Stimulated activated effector memory CD8-positive, alpha-beta T cell treated with anti-CD3 and anti-CD28 coated beads, Interleukin-12 subunit alpha, Interleukin-12 subunit beta, amount 100 ng/mL, for 72 hours (primary cell): ENCODE data around the gene FRMPD1.
A peak's percentile ranks its signal among the peaks of the same experiment; 100 is the strongest.
"Not testable (repeated sequence)": the region's sequence is repeated elsewhere in the genome, so short reads cannot be mapped to it uniquely, and the experiment has no call there.

Source experiments
- ATAC-seq: fragments of 150-1000 bp; cut with Tn5 transposase; 2 replicates; pipeline ENCODE4 v1.10.0; 2021
- DNase-seq, 2 donors: peaks; one replicate each; pipeline ENCODE4 v3.0.0; 2021 to 2022; ENCODE audit warnings: low spot score in 2 of 2
- H3K27ac Mint-ChIP-seq: one replicate; pipeline ENCODE4 v1.8.0; 2022; ENCODE audit warnings: mild to moderate bottlenecking, mixed read lengths
- H3K36me3 Mint-ChIP-seq: one replicate; pipeline ENCODE4 v1.8.0; 2022; ENCODE audit warnings: mild to moderate bottlenecking, mixed read lengths
- H3K4me1 Mint-ChIP-seq: one replicate; pipeline ENCODE4 v1.8.0; 2022; ENCODE audit warnings: mixed read lengths
- H3K4me3 Mint-ChIP-seq: one replicate; pipeline ENCODE4 v1.8.0; 2022; ENCODE audit warnings: mild to moderate bottlenecking, mixed read lengths
- H3K9me3 Mint-ChIP-seq: one replicate; pipeline ENCODE4 v1.8.0; 2022; ENCODE audit warnings: mixed read lengths

The FRMPD1 gene

DNA sequence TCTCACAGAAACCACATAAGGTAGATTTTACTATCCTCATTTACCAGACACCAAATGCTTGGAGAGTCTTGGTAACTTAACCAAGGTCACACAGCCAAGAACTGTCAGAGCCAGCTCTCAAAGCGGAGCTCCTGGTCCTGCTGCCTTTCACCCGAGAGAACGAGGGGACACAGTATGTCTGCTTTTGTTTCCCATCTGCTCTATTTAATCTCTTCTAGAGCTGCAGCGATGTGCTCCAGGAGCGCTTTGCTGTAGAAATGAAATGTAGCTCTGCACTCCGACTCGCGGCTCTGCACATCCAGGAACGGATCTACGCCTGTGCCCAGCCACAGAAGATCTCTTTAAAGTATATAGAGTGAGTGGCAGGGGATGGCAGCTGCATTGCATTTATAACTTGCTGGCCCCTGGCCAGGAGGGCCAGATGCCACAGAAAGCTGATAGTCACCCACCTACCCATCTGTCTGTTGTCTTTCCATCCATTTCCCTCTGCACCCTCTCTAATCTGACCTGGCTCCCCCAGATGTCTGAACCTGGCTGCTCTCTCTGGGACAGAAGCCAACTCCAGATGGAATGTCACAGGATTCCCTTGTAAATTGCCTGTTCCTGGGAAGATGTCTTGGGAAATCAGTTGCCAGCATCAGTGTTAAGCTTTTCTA is 81.5 kb downstream of the FRMPD1 start:
- H3K36me3 Mint-ChIP-seq: no peaks in the 10 kb centered on the region
- no peak overlapping the region for H3K27ac Mint-ChIP-seq
- DNase-seq (no peak), ATAC-seq (no peak)
- H3K4me1 Mint-ChIP-seq: no peaks in the 10 kb centered on the region
- H3K9me3 Mint-ChIP-seq: no peaks in the 10 kb centered on the region
- H3K4me3 Mint-ChIP-seq: no peak overlapping the region

DNA sequence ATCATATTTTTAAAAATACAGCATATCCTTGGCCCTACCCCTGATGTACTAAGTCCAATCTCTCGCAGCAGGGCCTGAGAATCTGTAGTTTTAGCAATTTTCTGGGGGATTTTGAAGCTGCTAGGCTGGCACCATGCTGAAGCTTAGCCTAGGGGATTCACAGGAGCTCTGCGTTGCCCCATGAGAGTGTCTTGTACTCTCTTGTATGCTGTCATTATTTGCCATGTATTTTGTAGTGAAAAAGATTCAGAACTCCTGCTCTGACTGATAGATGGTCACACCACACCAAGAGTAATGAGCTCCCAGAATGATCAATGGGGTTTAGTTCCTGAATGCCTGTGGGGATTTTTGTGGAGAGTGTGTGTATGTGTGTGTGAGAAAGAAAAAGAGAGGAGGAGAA is 82.2 kb downstream of the FRMPD1 start:
- Mint-ChIP-seq H3K4me3 (no peak overlapping the region), H3K27ac (no peak overlapping the region)

DNA sequence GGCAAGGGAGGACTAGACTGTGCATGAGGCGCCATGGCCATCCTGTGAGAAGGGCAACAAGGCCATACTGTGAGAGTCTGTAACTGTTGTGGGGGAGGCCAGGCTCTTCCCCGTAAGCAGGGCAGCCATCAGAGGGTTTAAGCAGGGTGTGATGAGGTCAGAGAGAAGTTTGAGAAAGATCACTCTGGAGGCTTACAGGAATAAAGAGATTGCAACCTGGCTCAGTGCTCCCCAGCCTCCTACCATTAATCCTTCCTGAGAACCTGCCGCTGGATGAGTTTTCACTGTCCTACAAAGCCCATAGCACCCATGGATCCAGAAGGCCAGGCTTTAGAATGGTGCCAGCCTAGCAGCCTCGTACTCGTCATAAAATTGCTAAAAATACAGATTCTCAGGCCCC is 88.5 kb downstream of the FRMPD1 start:
- no peak for ATAC-seq

More for the DNA sequence above, 82.2 kb downstream of the FRMPD1 start:
- H3K9me3 Mint-ChIP-seq: no peaks in the 10 kb centered on the region
- no peaks in the 10 kb centered on the region for H3K4me1 Mint-ChIP-seq
- DNase-seq (no peak), ATAC-seq (no peak)
- no peaks in the 10 kb centered on the region for H3K36me3 Mint-ChIP-seq

DNA sequence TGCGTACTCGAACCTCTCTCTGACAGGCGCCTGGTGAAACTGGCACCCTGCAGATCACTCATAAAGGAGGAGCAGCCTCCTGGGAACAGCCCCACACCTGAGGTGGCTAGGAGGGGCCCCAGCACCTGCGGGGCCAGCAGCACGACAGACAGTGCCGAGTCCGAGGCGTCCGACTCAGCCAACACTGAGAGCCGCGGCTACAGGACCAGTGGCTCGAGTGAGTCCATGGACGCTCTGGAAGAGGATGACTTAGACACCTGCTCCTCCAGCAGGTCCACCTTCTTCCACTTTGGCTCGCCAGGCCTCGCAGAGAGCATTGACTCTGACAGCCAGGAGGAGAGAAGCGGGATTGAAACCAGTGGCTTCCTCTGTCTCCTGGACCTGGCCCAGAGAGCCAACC is 89.4 kb downstream of the FRMPD1 start:
- H3K4me1 Mint-ChIP-seq: no peaks in the 10 kb centered on the region
- no peak overlapping the region for H3K27ac Mint-ChIP-seq
- H3K4me3 Mint-ChIP-seq: no peak overlapping the region
- DNase-seq (no peak), ATAC-seq (no peak)
- no peaks in the 10 kb centered on the region for H3K36me3 Mint-ChIP-seq
- H3K9me3 Mint-ChIP-seq: no peaks in the 10 kb centered on the region

More for the DNA sequence above, 88.5 kb downstream of the FRMPD1 start:
- H3K4me3 Mint-ChIP-seq: no peak overlapping the region
- H3K27ac Mint-ChIP-seq: no peak overlapping the region
- H3K9me3 Mint-ChIP-seq: no peaks in the 10 kb centered on the region
- no peak for DNase-seq
- no peaks in the 10 kb centered on the region for H3K4me1 Mint-ChIP-seq
- H3K36me3 Mint-ChIP-seq: no peaks in the 10 kb centered on the region

DNA sequence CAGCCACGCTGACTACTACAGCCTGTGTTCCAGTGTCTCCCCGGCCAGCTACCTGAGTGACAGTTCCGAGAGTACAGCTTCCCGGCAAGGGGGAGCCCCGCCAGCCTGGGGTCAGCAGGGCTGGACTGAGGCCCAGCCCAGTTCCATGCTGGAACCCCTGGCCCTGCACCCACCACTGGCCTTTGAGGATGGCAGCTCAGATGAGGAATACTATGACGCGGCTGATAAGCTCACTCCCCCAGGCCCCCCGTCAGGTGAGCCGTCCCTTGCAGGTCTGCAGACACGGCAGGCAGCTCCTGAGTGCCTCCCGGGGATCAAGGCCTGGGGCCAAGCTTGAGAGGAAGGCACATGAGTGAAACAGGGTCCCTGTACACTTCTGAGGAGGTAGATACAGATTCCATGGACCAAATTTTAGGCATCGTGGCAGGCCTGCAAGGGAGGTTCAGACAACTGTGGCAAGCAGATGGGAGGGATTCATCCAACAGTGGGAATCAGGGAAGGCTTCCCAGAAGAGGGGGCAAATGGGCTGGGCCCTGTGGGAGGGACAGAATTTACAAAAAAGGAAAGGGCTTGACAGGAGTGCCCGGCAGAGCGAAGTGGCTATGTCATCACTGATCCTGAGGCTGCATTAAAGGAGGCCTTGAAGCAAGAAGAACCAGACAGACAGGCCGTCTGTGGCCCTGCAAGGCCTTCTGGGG is 90.0 kb downstream of the FRMPD1 start:
- Mint-ChIP-seq H3K4me1 (no peaks in the 10 kb centered on the region), H3K9me3 (no peaks in the 10 kb centered on the region), H3K4me3 (no peak overlapping the region), H3K36me3 (no peaks in the 10 kb centered on the region), H3K27ac (no peak overlapping the region)
- ATAC-seq (no peak), DNase-seq (no peak)

DNA sequence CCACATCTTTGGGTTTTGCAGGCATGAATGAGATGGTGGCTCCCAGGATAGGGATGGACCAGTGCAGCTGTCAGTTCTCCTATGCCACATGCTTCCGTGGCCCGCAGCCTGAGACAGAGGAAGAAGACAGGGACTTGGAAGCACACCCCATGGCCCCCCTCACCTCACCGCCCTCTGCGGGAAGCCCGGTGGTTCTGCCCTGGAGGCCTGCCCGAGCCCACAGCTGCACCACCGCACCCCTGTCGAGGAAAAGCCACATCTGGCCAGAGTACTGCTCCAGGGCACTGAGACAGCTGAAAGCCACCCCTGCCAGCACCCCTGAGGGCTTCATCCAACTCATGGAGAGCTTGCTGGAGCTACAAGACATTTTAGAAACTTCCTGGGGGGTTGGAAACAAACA is 95.2 kb downstream of the FRMPD1 start:
- Mint-ChIP-seq H3K27ac (no peak overlapping the region), H3K36me3 (no peaks in the 10 kb centered on the region), H3K9me3 (no peaks in the 10 kb centered on the region), H3K4me3 (no peak overlapping the region), H3K4me1 (no peaks in the 10 kb centered on the region)
- no peak for ATAC-seq
- DNase-seq: no peak

DNA sequence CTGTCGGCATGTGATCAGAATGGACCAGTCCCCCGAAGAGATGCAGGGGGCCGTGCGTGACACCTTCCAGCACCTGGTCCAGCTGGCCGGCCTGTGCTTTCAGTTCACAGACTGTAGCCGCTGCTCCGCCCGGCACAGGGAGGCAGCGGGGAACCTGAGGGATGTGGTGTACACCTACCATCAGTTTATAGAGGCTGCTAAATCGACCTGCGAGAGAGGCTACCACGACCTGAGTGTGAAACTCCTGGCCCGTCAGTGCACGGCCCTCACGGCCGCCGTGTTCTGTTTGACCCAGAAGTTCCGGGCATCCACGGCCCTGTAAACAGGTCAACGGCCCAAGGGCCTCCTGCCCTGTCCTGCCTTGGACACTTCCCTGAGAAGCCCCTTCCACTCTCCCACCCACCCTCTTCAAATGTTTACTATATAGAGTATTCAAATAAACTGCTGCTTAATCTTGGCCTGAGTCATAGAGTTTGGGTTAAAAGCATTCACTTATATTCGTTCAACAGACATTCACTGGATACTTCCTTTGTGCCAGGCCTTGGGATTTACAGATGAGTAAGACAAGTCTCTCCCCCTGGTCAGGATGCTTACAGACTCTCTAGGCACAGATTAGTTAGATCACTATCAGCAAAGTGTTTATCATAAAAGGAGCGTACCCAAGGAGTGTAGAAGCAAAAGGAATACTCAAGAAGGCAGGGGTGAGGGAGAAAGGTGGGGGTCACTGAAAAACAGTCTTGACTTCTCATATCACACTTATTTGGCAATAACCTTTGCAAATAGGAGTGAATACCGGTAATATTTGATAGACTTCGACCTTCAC is 95.9 kb downstream of the FRMPD1 start:
- Mint-ChIP-seq H3K27ac (no peak overlapping the region), H3K4me1 (no peaks in the 10 kb centered on the region), H3K9me3 (no peaks in the 10 kb centered on the region), H3K4me3 (no peak overlapping the region), H3K36me3 (no peaks in the 10 kb centered on the region)
- DNase-seq (no peak), ATAC-seq (no peak)

DNA sequence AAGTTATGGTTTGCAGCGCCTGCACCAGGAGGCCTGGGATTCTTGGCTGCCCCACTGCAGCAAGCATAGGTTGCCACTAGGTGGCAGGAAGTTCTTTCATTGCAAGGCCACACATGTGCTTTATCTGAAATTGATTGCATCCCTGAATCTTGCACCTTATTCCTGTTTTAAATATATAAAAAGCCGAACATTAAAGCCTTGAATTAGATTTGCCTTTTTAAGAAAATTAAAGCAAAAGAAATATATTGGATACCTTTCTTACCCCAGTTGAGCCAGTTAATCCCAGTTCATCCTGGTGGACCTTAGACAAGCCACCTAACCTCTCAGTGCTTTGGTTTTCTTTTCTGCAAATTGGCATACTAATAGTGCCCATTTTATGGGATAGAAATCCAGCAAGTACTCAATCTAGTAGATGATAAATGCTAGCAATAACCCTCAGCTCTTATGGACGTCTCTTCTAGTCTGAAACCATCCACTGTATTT is 96.6 kb downstream of the FRMPD1 start:
- H3K9me3 Mint-ChIP-seq: no peaks in the 10 kb centered on the region
- ATAC-seq: peak; percentile 75
- DNase-seq: peak; percentile 32 to 64
- no peaks in the 10 kb centered on the region for H3K36me3 Mint-ChIP-seq
- no peak overlapping the region for H3K4me3 Mint-ChIP-seq
- no peaks in the 10 kb centered on the region for H3K4me1 Mint-ChIP-seq
- H3K27ac Mint-ChIP-seq: no peak overlapping the region

DNA sequence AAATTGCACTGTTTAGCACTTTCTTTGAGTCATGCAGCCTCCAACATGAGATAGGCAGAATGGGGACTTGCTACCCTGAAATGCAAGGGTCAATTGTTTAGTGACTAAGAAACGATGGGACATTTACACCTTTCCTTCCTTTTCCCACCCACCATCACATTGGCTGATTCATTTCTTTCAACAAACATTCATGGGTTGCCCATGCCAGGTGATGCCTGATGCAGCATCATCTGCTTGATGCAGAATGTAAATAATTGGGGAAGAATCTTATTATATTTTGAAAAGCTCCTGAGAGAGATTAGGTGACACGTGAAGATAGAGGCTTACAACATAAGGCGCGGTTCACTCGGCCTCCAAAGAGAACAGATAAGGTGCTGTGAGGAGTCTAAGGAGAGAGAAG is 98.4 kb downstream of the FRMPD1 start:
- Mint-ChIP-seq H3K4me1 (peaks cover 4% of the 10 kb centered on the region), H3K36me3 (no peaks in the 10 kb centered on the region), H3K9me3 (no peaks in the 10 kb centered on the region), H3K27ac (peak overlapping the region; percentile 5), H3K4me3 (no peak overlapping the region)
- DNase-seq (no peak), ATAC-seq (no peak)

DNA sequence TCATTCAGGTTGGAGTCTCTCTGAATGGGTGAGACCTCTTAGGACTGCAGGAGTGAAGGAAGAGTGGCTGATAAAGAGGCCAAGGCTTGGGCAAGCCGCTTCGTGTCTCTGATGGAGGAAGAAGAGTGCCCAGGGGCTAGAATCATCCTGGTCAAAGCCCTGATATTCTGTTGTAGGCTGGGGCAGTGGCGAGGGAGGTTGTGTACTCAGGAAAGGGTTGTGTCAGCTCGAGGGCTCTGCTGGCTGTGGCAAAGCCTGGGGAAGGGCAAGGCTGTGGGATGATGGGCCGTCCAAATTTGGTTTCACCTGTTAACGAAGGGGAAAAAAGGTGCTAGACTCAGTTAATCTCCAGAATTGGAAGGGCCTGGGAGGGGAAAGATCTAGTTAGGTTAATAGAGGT is 100.4 kb downstream of the FRMPD1 start:
- no peak for DNase-seq
- Mint-ChIP-seq H3K4me1 (peaks cover 20% of the 10 kb centered on the region), H3K27ac (no peak overlapping the region), H3K4me3 (no peak overlapping the region), H3K36me3 (no peaks in the 10 kb centered on the region), H3K9me3 (no peaks in the 10 kb centered on the region)
- no peak for ATAC-seq

DNA sequence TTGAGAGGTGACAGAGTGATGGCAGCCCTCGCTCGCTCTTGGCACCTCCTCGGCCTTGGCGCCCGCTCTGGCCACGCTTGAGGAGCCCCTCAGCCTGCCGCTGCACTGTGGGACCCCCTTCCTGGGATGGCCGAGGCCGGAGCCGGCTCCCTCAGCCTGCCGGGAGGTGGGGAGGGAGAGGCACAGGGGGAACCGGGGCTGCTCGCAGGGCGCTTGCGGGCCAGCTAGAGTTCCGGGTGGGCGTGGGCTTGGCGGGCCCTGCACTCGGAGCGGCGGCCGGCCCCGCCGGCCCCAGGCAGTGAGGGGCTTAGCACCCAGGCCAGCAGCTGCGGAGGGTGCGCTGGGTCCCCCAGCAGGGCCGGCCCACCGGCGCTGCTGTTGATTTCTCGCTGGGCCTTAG is 101.0 kb downstream of the FRMPD1 start:
- DNase-seq, ATAC-seq, H3K9me3 Mint-ChIP-seq, H3K36me3 Mint-ChIP-seq, H3K27ac Mint-ChIP-seq, H3K4me3 Mint-ChIP-seq: not testable (repeated sequence)
- H3K4me1 Mint-ChIP-seq: peaks cover 21% of the 10 kb centered on the region

DNA sequence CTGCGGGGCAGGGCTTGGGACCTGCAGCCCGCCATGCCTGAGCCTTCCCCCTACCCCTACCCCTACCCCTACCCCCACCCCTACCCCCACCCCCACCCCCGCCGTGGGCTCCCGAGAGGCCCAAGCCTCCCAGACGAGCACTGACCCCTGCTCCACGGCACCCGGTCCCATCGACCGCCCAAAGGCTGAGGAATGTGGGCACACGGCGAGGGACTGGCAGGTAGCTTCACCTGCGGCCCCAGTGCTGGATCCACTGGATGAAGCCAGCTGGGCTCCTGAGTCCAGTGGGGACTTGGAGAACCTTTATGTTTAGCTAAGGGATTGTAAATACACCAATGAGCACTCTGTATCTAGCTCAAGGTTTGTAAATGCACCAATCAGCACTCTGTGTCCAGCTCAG is 101.4 kb downstream of the FRMPD1 start:
- H3K4me3 Mint-ChIP-seq: not testable (repeated sequence)

DNA sequence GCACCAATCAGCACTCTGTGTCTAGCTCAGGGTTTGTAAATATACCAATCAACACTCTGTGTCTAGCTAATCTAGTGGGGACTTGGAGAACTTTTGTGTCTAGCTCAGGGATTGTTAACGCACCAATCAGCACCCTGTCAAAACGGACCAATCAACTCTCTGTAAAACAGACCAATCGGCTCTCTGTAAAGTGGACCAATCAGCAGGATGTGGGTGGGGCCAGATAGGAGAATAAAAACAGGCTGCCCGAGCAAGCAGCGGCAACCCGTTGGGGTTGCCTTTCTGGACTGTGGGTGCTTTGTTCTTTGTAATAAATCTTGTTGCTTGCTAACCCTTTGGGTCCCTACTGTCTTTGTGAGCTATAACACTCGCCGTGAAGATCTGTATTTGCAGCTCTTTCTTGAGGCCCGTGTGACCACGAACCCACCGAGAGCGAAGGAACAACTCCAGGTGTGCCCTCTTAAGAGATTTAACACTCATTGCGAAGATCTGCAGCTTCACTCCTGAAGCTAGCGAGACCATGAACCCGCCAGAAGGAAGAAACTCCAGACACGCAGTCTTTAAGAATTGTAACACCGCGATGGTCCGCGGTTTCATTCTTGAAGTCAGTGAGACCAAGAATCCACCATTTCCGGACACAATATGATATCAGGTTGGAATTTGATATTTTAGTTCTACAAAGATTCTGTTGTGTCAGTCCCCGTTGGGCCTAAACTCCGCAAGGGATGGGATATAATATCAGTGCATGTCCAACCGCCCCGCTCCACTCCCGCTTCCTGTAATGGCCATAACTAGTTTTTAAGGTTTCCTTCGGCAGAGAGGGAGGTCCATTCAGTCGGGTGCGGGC is 102.1 kb downstream of the FRMPD1 start:
- no peak for ATAC-seq

More for the DNA sequence above, 101.4 kb downstream of the FRMPD1 start:
- ATAC-seq, H3K36me3 Mint-ChIP-seq, H3K27ac Mint-ChIP-seq, H3K9me3 Mint-ChIP-seq, DNase-seq: not testable (repeated sequence)
- peaks cover 21% of the 10 kb centered on the region for H3K4me1 Mint-ChIP-seq

DNA sequence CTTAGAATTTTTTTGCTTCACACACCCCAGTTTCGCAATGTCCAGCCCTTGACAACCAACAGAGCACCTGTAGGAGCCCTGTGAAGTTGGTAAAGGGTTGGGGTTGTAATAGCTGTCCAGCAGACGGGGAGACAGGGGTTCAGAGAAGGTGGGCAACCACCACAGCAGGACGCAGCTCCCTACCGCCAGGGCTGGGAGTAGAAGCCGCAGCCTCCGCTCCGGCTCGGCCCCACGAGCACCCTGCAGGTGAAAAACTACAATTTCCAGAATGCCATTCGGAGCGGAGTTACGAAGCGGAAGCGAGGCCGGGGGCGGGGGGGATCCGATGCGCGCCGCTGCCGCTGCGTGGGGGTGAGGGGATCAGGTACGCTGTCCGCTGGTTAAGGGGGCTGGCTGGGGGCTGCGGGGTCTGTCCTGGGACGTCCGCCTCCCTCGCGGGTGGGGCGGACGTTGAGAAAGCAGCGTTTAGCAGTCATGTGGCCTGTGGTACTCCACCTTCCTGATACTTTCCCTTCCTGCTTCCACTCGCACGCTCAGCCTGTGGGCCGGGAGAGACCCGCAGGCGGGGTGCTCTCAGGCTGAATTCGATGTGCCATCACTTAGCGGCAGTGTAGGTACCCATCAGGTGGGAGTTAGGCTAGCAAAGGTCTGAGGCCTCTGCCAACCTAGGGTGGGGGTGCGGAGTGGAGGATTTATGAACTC is 102.9 kb downstream of the FRMPD1 start, which contains the start of gene TRMT10B:
Gene TRMT10B, plus strand, starts transcription at position 317 of the 702 bp plus-strand sequence. CDS start 8,127 bp downstream, outside the sequence.
- peak; percentile 46 to 76 for DNase-seq
- Mint-ChIP-seq H3K36me3 (no peaks in the 10 kb centered on the region), H3K4me1 (peaks cover 21% of the 10 kb centered on the region), H3K27ac (peak within 1 kb of the TSS; percentile 98), H3K9me3 (no peaks in the 10 kb centered on the region), H3K4me3 (peak within 1 kb of the TSS; percentile 88)
- ATAC-seq: peak; percentile 92

More for the DNA sequence above, 102.1 kb downstream of the FRMPD1 start:
- H3K9me3 Mint-ChIP-seq: no peaks in the 10 kb centered on the region
- H3K27ac Mint-ChIP-seq: peak overlapping the region; percentile 98
- H3K4me1 Mint-ChIP-seq: peaks cover 21% of the 10 kb centered on the region
- H3K36me3 Mint-ChIP-seq: no peaks in the 10 kb centered on the region
- DNase-seq: no peak
- H3K4me3 Mint-ChIP-seq: peak overlapping the region; percentile 88
